Large intestine (tissue), 3 donors: ENCODE data around the gene MAP4. TPM values are rescaled to one million over a fixed set of nuclear protein-coding genes. Genes with fewer than 3 reads are reported as not detected.
A peak's percentile ranks its signal among the peaks of the same experiment; 100 is the strongest.

Experiments used
- DNase-seq, 2 donors: peaks; one replicate each; pipeline versions ENCODE4 v3.0.0 to v3.0.0-alpha.2; 2013
- H3K27ac ChIP-seq: one replicate; pipeline ENCODE4 v1.5.1; 2013; ENCODE audit warnings: low read length
- H3K27me3 ChIP-seq: 2 replicates; pipeline ENCODE4 v1.6.1; 2013; ENCODE audit warnings: low read length; ENCODE audit not compliant: control insufficient read depth, insufficient read depth
- H3K36me3 ChIP-seq: 2 replicates; pipeline ENCODE4 v1.6.1; 2013; ENCODE audit warnings: low read length; ENCODE audit not compliant: control insufficient read depth, insufficient read depth
- H3K4me1 ChIP-seq: one replicate; pipeline ENCODE4 v1.6.1; 2013; ENCODE audit warnings: low read length; ENCODE audit not compliant: control insufficient read depth, insufficient read depth
- H3K4me3 ChIP-seq: one replicate; pipeline ENCODE4 v1.5.1; 2013; ENCODE audit warnings: low read length
- H3K9me3 ChIP-seq: one replicate; pipeline ENCODE4 v1.6.1; 2013; ENCODE audit warnings: mild to moderate bottlenecking, low read depth, low read length, moderate library complexity; ENCODE audit not compliant: control insufficient read depth
- WGBS: methylation state at CpG from one replicate; pipeline ENCODE4 v1.1.5; 2013; ENCODE audit warnings: low lambda C conversion rate; ENCODE audit not compliant: insufficient coverage; 5-methylcytosine and 5-hydroxymethylcytosine counted together
- polyA plus RNA-seq: library from polyadenylated mRNA; unstranded; fragments of 120-200 nt; gene quantifications from one replicate; pipeline ENCODE4 v1.2.1, GENCODE V29; 2013

MAP4 gene
- polyA plus RNA-seq, 1 donor: 96.4 TPM

DNA sequence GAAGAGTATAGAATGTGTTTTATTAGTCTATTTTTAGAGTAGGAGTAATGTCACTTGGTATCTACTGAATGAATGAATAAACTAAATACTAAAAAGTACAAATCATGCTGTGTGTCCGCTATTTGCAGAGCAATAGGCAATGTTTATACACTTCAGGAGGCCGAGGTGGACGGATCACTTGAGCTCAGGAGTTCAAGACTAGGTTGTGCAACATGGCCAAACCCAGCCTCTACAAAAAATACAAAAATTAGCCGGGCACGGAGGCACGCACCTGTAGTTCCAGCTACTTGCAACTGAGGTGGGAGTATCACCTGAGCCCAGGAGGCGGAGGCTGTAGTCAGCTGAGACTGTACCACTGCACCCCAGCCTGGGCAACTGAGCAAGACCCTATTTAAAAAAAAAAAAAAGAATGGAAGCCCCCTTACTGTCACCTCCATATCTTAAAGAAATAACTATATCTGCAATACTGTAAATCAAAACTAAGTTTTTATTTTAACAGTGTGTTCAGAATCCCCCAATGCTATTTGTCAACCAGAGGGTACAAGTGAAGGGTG lies 114.9 kb downstream of the MAP4 start:
- Histone ChIP-seq H3K4me3 (no peak overlapping the region), H3K4me1 (peaks cover 5% of the 10 kb centered on the region), H3K36me3 (peaks cover 2% of the 10 kb centered on the region), H3K27ac (no peak overlapping the region), H3K9me3 (no peaks in the 10 kb centered on the region), H3K27me3 (no peaks in the 10 kb centered on the region)
- WGBS: no CpG with 5 or more reads among the region's 7 CpGs
- DNase-seq: no peak

DNA sequence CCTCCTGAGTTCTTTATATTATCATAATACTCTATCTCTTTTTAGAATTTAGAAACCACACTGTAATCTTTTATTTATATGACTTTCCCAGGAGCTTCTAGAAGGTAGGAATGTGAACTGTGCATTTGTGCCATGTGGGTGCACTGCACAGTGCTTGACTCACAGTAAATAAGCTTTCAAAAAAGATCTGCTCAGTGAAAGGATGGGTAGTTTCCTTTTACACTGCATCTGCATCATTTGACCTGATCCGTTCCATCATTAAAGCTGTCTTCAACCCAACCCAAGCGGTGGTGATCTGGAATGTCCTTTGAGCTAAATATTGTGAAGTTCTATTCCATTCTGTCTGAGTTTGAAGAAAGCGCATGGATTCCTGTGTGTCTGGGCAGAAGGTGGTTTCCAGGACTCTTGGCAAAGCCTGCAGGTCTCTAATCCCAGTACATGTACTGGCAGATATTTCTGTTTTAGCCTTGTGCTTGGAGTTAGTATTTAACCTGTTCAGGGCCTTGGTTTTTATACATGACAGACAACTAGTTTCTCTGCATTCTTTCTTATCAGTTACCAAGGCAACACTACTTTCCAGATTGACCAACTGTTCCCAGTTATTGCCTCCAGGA lies 116.6 kb downstream of the MAP4 start:
- peaks cover 4% of the 10 kb centered on the region for H3K36me3 ChIP-seq
- no peak overlapping the region for H3K4me3 ChIP-seq
- peaks cover 5% of the 10 kb centered on the region for H3K4me1 ChIP-seq
- no peaks in the 10 kb centered on the region for H3K27me3 ChIP-seq
- no peak overlapping the region for H3K27ac ChIP-seq
- H3K9me3 ChIP-seq: no peaks in the 10 kb centered on the region
- peak in 1 of 2 donors; percentile 22 for DNase-seq
- 40% methylated on average over 1 of the region's 3 CpGs for WGBS

DNA sequence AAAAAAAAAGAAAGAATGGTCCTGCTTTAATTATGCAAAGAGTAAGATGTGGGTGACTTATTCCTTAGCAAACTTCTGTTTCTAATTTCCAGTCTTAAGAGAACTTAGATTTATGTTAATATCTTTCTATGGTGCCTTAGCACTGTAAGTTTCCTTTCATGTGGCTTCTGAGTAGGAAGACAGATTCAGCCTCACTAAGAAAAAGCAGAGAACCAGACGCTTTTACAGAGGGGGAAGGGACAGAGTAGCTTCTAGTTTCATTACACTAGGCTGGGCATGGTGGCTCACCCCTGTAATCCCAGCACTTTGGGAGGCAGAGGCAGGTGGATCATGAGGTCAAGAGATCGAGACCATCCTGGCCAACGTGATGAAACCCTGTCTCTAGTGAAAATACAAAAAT lies 118.3 kb downstream of the MAP4 start:
- Histone ChIP-seq H3K36me3 (peaks cover 4% of the 10 kb centered on the region), H3K4me1 (peaks cover 5% of the 10 kb centered on the region), H3K27me3 (no peaks in the 10 kb centered on the region), H3K9me3 (no peaks in the 10 kb centered on the region), H3K4me3 (no peak overlapping the region), H3K27ac (no peak overlapping the region)
- WGBS: no CpG with 5 or more reads among the region's 3 CpGs
- DNase-seq: no peak

DNA sequence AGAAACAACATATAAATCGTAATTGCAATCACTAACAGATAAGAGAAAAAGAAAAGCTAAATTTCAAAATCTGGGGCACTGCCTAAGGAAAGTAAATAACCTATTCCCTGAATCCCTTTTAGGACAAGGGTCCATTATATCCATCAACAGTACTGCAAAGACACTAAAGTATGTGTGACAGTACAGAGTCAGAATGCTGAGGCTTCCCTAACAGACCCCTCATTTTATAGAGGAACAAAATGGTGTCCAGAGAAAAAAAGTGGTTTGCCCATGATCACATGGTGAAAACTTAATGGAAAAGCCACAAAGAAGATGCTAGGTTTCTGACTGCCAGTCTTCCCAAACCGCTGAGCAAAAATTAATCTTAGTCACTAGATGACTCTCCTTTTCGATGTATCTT lies 119.5 kb downstream of the MAP4 start:
- no CpG with 5 or more reads among the region's 3 CpGs for WGBS

DNA sequence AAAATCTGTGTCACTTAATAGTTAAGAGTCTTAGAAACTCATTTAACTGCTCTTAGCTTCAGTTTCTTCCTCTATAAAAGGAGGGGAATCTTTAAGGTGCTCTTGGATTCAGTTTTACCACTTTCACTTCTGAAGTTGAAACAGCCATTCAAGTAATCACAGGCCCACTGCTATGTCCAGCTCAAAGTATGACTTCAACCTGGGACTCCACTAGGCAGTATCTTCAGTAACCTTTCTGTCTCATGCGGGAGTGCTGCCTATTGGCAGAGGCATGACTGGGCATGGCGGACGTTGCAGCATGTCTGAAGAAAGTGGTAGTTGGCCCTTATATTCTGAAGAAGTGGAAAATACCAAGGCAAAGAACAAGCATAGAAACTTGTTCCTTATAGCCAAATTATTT lies 121.0 kb downstream of the MAP4 start:
- Histone ChIP-seq H3K9me3 (no peaks in the 10 kb centered on the region), H3K4me3 (no peak overlapping the region), H3K4me1 (peaks cover 5% of the 10 kb centered on the region), H3K27ac (no peak overlapping the region), H3K36me3 (peaks cover 21% of the 10 kb centered on the region), H3K27me3 (no peaks in the 10 kb centered on the region)
- no peak for DNase-seq
- no CpG with 5 or more reads among the region's 3 CpGs for WGBS

More for the DNA sequence above, 119.5 kb downstream of the MAP4 start:
- H3K4me3 ChIP-seq: no peak overlapping the region
- no peaks in the 10 kb centered on the region for H3K27me3 ChIP-seq
- no peak overlapping the region for H3K27ac ChIP-seq
- peaks cover 10% of the 10 kb centered on the region for H3K36me3 ChIP-seq
- H3K9me3 ChIP-seq: no peaks in the 10 kb centered on the region
- H3K4me1 ChIP-seq: peaks cover 5% of the 10 kb centered on the region
- no peak for DNase-seq

DNA sequence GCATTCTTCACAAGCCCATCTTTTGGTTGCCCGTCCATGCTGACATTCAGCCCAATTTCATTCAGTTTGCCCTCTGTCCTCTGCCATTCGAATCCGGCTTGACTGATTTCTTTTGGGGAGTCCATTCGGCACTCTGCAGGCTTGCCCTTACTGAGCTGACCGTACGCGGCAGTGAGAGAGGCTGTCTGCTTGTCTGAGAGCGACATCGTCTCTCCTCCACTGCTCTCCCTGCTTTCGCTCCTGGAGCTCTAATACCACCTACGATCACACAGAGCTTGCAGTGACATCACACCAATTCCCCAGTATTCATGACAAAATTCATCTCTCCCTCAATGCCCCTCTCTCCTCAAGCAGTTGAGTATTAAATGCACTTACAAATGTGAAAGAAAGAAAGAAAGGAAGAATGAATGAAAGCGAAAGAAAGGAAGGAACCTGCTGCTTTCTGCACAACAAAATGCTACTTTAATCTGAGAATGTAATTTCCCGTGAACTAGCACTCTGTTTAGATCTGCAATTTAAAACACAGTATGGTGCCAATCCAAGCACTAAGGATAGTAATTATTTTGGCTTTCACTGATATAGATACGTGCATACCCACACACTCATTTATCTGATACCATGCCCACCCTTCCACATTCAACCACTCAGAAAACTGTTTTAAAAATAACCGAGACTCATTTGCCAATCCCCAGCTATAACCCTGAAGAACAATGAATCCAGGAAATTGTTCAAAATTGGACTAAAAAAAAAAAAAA lies 123.8 kb downstream of the MAP4 start:
- no peak for DNase-seq
- H3K4me3 ChIP-seq: no peak overlapping the region
- no peak overlapping the region for H3K27ac ChIP-seq
- no peaks in the 10 kb centered on the region for H3K4me1 ChIP-seq
- no peaks in the 10 kb centered on the region for H3K9me3 ChIP-seq
- H3K36me3 ChIP-seq: peaks cover 25% of the 10 kb centered on the region
- WGBS: 94% methylated on average over 3 of the region's 15 CpGs
- no peaks in the 10 kb centered on the region for H3K27me3 ChIP-seq

DNA sequence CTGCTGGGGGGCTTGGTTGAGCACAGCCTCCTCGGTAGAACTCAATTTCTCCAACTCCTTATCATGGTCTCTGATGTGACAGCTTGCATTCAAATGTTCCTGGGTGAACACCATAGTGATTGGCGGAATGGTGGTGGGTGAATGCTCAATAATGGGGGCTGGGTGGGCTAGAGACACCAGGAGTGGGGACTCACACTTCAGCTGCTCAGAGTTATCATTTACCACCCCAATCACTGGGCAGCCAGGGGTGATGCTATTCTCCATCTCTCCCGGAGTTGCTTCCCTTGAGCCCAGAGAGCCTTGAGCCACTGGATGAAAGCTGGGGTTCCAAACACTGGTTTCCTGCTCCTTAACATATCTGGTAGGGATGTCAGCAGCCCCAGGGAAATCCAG lies 124.6 kb downstream of the MAP4 start:
- no peaks in the 10 kb centered on the region for H3K27me3 ChIP-seq
- no peaks in the 10 kb centered on the region for H3K4me1 ChIP-seq
- no CpG with 5 or more reads among the region's 3 CpGs for WGBS
- H3K36me3 ChIP-seq: peaks cover 25% of the 10 kb centered on the region
- peak overlapping the region; percentile 40 for H3K27ac ChIP-seq
- peaks cover 5% of the 10 kb centered on the region for H3K9me3 ChIP-seq
- no peak overlapping the region for H3K4me3 ChIP-seq
- DNase-seq: no peak

DNA sequence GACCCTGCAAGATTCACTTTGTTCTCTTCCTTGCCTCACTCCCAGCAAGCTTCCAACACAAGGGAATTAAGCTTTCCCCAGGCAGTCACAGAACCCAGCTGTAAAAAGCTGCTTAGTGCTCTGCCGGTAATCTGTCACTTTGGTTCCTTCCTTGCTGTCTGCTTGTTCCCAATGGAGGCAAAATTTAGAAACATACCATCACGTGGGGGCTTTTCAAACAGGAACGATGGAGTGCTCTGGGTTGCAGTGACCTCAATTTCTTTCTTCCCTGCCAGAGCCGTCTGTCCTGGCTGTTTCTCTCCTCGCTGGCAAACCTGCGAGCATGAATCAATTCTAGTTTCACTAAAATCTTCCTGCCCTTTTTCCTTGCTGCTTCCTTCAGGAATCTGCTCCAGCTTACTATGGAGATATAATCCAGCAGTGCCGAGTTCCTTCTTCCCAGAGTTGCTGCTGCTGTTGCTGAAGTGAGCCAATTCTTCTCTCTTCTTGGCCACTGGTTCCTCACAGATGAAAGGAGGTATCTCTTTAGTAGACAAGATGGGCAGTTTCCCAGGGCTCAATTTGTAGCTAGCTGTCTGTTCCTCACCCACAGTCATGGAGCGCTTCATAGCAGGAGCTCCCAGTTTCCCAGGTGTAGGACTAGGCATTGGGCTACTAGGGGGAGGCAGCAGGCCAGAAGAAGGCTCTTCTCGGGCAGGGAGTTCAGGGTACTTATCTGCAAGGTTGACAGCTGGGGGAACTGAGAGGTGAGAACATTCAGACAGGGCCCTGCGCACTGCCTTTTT lies 125.2 kb downstream of the MAP4 start:
- WGBS: no CpG with 5 or more reads among the region's 10 CpGs
- peaks cover 25% of the 10 kb centered on the region for H3K36me3 ChIP-seq
- no peaks in the 10 kb centered on the region for H3K27me3 ChIP-seq
- DNase-seq: peak; percentile 30 to 35
- no peak overlapping the region for H3K4me3 ChIP-seq
- H3K4me1 ChIP-seq: no peaks in the 10 kb centered on the region
- H3K27ac ChIP-seq: peak overlapping the region; percentile 40
- H3K9me3 ChIP-seq: peaks cover 5% of the 10 kb centered on the region

DNA sequence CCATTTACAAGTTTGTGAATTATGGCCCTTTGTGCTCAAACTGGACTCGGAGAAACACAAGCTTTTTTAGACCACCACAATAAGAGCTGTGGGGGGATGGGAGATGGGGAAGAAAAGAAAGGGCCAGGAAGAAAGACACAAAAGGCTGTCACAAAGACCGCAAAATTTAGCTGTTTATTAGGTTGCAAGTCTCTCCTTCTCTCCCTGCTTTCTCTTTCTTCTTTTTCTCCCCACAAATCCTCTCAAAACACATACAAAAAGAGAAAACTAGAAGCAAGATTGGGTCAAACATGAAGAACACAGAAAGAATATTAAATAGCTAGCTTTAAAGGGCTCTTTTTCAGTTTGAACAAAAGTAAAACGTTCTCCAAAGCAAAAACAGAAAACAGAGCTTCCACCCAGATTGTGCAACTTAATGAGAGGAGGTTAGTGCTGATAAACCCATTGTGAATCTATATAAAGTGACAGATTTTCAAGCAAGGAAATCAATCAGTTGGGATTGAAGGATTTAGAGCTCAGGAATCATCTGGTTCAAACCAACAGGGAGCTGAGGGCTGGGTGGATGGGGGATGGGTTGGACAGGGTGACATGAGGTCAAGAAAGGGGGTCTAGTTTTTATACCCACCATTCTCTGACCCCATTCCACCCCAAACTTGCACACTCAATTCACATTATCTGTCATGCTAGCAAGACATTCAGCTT lies 125.9 kb downstream of the MAP4 start:
- Histone ChIP-seq H3K27ac (no peak overlapping the region), H3K27me3 (no peaks in the 10 kb centered on the region), H3K4me1 (no peaks in the 10 kb centered on the region), H3K4me3 (no peak overlapping the region), H3K36me3 (peaks cover 23% of the 10 kb centered on the region), H3K9me3 (peaks cover 5% of the 10 kb centered on the region)
- WGBS: 100% methylated on average over 1 of the region's 3 CpGs
- no peak for DNase-seq
